Measurements from ENCODE around the gene POLR3GL. TPM values are rescaled to one million over a fixed set of nuclear protein-coding genes. Genes with fewer than 3 reads are reported as not detected.
A peak's percentile ranks its signal among the peaks of the same experiment; 100 is the strongest.
"Not testable (repeated sequence)": the region's sequence is repeated elsewhere in the genome, so short reads cannot be mapped to it uniquely, and the experiment has no call there.

POLR3GL gene, protein sequence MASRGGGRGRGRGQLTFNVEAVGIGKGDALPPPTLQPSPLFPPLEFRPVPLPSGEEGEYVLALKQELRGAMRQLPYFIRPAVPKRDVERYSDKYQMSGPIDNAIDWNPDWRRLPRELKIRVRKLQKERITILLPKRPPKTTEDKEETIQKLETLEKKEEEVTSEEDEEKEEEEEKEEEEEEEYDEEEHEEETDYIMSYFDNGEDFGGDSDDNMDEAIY
- total RNA-seq (2014; rRNA removed; shearing (Covaris generic)), result 21.0 and 24.0 TPM in 2 replicates

DNA sequence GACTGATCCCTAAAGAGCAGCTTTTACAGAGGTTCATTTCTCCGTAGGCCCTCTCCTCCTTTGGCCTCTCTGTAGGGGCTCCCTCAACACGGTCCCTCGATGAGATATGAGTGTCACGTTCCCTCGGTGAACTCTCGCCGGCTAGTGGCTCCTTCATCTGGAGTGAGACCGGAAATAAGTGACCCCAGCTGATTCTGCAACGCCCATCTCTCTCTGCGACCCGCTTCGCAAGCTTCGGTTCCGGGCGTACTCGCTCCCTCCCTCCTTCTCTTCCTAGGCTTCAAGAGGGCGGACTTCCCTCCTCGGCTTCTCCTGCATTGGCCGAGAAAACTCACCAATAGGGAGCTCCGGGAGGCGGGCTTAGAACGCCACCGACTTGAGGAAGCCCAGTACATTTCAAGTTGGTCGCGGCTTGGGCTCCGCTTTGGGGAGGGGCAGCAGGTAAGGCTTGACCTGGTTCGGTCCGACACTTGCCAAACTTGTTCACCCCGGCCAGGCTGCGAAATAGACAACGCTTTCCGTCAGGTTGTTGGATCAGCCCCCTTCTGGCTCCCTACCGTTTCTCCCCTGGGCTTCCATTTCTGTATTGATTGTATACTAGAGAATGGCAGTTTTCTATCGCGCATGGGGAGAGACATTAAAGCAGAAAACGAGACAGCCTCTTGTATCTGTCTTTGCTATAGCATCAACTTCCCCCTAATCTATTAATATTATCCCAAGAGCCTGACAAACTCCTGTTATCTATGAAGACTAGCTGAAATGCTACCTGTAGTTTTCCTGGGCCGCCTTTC is at the start of gene POLR3GL, which contains the start of gene ANKRD34A:
TSS of gene POLR3GL (plus strand) at position 363 of the 791 bp plus-strand sequence. CDS start 10,176 bp downstream, outside the sequence.
TSS of gene ANKRD34A (minus strand) at position 248 of the 791 bp plus-strand sequence. CDS start 2,816 bp downstream, outside the sequence.
- DNase-seq (ENCODE audit: low spot score), result peak; percentile 96

DNA sequence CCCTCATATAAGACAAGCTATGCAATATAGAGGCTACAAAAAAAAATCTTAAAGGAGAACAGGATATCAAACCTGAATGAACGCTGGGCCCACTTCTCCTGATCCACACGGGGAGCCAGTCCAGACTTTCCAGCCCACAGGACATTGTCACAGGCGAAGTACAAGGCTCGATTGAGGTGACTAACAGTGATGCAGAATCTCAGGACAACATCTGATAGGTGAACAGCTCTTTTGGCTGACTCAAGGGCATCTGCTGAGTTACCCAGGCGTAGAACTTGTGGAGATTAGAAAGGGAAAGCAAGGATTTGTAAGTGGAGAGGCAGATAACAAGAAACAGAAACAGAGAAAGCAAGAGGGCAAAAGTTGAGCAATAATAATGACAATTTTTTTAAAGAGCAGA is 47.7 kb upstream of the POLR3GL start:
- no peak for DNase-seq (ENCODE audit: low spot score)

DNA sequence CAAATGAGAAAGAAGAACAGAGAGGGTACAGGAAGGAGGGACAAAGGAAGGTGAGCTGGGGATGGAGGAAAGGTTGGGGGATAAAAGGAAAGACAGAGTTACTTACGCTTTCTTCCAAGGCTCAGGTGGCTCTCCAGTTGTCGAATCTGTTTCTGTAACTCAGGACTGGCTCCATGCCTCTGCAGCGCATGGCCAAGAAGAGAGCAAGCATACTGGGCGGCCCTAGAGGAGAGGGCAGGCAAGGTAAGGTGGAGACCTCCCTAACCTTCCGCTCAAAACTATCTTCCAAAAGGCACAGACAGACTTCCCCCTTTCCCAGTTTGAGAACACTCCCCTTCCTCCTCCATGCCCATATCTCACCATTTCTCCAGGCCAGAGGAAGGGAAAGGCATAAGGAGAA is 46.9 kb upstream of the POLR3GL start:
- DNase-seq (ENCODE audit: low spot score), result no peak

DNA sequence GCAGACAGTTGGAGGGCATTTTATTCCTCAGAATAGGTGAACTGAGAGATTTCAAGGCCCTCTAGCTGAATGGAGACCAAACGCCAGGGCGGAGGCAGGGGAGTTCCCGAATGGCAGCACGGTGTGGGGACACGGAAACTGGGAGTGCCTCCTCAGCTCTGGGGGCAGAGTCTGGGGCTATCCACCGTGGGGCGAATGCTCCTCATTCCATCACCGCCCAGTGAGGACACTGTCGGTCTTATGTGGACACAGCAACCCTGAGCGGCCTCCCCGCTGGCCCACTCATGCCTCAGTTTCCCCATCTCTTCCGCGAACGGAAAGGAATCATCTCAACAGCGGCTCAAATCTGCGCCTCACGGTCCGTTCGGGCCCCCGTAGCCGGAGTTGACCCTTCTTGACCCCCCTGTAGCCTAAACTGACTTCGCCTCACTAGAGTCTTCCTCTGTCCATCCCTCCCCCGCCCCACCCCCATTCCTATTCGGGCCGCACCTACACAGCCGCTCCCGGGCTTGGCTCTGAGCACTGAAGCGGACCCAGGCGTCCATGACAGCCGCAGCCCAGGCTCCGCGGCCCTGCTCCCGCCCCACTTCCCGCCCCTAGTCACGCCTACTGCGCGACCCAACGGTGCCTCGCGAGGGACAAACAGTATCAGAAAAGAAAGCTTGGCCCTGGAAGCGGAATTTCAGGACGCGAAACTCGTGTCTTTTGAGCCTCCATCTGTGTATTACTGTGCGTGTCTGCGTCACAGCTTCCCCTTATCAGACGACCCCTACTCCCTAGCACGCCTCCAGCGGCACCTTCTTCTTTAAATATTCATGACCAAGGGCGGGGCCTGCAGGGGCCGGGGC is 46.1 kb upstream of the POLR3GL start, which contains the start of gene PEX11B:
TSS of gene PEX11B (minus strand) at position 574 of the 848 bp plus-strand sequence. CDS start at position 545, 29 bp downstream.
- DNase-seq (ENCODE audit: low spot score), result peak; percentile 81

DNA sequence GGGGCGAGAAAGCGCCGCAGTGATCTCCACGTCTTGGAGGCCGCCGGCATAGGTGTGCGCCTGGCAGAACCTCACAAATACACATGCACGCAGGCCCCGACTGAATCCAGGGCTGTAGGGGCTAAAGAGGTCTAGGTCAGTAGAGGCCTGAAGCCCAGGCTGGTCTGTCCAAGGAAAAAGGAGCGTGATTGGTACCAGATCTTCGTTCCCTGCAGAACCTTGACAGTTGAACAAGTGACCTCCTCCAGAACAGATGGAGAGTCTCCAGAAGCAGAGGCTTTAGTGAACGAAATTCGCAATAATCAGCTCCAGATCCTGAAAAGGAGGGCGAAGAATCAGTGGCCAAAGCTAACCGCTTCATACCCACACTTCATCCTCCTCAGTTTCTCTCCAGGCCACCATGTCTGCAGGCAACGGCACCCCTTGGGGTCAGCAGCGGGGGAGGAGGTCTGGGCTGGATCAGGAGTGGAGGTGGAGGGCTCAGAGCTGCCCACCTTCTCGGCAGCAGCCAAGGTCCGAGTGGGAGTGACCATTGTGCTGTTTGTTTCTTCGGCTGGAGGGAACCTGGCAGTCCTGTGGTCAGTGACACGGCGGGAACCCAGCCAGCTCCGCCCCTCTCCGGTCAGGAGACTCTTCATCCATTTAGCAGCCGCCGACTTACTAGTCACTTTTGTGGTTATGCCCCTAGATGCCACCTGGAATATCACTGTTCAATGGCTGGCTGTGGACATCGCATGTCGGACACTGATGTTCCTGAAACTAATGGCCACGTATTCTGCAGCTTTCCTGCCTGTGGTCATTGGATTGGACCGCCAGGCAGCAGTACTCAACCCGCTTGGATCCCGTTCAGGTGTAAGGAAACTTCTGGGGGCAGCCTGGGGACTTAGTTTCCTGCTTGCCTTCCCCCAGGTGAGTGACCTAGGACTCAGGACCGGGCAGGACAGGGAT is 45.2 kb upstream of the POLR3GL start:
- DNase-seq (ENCODE audit: low spot score), result peak; percentile 90

DNA sequence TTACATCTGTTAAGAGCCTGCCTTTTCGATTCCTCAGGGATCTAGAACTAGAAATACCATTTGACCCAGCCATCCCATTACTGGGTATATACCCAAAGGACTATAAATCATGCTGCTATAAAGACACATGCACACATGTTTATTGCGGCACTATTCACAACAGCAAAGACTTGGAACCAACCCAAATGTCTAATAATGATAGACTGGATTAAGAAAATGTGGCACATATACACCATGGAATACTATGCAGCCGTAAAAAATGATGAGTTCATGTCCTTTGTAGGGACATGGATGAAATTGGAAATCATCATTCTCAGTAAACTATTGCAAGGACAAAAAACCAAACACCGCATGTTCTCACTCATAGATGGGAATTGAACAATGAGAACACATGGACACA is 44.2 kb upstream of the POLR3GL start:
- DNase-seq (ENCODE audit: low spot score), result not testable (repeated sequence)

DNA sequence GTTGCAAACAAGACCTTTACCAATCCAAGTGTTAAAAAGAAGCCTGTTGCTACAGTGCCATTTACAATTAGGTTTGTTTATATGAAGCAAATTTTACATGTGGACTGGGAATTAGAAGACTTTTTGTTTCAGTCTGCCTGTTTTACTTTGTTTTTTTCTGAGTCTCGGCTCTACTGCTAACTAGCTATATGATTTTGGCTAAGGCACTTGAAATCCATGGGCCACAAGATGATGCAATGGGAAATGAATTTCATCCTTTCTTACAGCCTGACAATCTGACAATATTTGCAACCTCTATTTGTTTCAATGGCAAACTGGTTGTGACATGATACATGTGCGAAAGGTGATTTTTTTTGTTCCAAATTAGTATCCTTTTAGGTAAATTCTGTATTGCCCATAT is 42.2 kb upstream of the POLR3GL start:
- no peak for DNase-seq (ENCODE audit: low spot score)

DNA sequence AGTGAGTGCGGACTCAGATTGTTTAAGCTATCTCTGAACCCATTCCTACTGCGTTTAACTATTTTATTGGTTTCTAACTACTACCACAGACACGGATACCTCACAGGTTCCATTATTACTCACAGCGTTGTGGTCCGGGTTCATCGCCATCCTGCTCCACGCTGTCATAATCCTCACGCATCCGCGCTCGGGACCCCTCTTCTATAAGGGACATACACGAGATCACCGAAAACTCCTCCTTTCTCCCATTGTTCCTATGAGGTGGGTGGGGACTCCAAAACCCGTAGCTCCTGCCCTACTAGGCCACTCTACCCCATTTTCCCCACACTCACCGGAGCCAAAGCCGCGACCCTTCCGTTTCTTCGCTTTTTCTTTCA is 37.8 kb upstream of the POLR3GL start:
- no peak for DNase-seq (ENCODE audit: low spot score)

DNA sequence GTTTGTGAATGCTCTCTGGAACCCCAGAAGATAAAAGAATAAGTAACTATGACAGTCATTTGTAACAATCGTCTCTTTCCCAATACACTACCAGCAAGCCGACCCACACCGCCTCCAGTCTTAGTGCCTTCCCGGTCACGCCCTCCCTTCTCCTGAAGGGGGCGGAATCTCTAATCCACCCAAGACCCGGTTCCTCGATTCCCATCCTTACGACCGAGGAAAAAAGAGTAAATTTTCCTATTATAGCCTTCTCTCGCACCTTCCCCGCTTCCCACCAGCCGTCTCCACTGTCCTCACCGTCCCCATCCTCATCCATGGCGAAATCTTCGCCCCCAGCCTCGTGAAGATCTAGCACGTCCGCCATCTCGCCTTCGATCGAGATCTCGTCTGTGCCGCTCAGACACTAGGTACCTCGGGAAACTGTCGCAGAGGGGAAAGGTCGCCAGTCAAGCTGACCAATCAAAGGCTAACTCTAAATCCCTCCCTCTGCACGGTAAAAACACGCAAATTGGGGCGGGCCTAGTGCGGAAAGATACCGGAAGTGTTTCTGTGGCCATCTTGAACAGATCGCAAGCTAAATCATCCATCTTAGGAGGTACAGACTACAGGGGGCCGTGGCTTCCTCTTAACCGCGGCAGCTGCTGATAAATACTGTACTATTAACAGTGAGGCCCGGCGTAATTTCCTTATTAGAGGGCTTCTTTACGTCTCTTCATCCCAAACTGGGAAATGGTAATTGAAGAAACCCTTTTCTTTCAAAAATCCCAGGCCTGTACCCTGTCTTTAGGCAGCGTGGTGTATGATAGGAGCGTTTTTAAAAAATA is 37.2 kb upstream of the POLR3GL start, which contains the start of gene RBM8A:
TSS of gene RBM8A (minus strand) at position 422 of the 824 bp plus-strand sequence. CDS start at position 364, 58 bp downstream.
- peak; percentile 100 for DNase-seq (ENCODE audit: low spot score)

DNA sequence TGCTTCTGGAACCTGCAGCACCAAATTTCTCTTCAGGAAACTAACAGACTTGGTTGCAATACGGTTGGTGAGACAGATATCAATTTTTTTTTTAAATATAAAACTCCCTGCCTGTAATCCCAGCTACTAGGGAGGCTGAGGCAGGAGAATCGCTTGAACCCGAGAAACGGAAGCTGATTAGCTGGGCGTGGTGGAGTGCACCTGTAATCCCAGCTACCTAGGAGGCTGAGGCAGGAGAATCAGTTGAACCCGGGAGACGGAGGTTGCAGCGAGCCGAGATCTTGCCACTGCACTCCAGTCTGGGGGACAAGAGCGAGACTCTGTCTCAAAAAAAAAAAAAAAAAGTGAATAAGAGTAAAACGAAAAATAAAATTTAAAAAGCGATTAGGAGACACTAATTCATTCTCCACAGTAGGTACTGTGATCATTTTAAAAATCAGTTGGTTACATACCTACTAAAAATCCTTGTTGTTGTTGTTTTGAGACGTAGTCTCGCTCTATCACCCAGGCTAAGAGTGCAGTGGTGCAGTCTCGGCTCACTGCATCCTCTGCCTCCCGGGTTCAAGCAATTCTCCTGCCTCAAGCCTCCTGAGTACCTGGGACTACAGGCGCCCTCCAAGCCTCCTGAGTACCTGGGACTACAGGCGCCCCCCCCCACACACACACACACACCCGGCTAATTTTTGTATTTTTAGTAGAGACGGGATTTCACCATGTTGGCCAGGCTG is 36.4 kb upstream of the POLR3GL start:
- DNase-seq (ENCODE audit: low spot score), result peak; percentile 14

DNA sequence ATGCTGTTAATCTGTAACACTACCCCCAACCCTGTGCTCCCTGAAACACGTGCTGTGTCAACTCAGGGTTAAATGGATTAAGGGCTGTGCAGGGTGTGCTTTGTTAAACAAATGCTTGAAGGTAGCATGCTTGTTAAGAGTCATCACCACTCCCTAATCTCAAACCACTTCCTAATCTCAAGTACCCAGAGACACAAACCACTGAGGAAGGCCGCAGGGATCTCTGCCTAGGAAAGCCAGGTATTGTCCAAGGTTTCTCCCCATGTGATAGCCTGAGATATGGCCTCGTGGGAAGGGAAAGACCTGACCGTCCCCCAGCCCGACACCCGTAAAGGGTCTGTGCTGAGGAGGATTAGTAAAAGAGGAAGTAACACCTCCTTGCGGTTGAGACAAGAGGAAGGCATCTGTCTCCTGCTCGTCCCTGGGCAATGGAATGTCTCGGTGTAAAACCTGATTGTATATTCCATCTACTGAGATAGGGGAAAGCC is 31.9 kb upstream of the POLR3GL start:
- not testable (repeated sequence) for DNase-seq (ENCODE audit: low spot score)

DNA sequence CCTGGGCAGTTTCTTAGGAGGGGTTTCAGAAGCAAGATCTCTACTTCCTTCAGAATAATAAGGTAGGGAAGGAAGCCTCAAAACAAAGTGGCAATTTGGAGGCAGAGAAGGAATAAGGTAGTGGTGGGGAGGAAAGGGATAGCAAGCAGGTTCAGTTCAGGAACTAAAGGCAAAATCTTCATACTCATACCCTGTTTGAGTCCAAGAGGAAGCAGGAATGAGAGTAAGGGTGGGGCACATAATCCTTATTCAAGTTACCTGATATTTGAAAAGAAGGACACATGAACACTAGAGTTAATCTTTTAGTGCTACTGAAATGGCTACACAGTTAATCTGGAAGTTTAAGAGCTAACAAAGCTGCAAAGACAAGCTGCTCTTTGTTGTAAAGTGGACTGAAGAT is 28.8 kb upstream of the POLR3GL start:
- no peak for DNase-seq (ENCODE audit: low spot score)

DNA sequence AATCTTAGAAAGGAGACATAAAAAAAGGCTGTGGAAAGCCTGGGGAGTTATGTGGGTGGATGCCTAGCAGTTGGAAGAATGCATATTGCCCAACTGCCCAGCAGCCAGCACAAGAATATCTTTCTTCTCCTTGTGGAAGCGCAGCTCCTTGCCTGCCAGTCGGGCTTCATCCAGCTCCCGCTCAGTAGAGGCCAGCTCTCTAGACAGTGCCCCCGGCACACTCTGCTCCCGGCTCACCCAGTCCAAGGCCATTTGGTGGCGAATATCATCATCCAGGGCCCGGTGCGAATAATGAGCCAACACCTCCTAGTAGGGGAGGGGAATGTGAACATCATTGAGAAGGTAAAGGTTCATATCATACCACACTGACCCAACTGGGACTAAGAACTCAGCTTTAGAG is 28.2 kb upstream of the POLR3GL start:
- DNase-seq (ENCODE audit: low spot score), result no peak

DNA sequence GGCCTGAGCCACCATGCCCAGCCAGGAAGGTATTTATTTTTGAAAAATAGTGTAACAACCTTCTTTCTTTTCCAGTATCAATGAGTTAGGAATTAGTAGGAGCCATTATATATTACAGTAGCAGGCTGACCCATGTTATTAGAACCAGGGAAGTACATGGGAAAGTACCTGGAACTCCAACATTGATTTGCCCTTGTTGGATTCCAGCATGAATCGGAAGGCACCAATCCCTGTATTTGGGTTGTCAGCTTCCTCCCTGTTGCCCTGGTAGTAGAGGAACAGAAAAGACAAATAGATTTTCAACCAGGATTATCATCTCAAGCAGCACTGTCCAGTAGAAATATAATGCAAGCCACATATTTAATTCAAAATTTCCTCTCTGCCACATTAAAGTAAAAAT is 27.1 kb upstream of the POLR3GL start:
- DNase-seq (ENCODE audit: low spot score), result no peak

DNA sequence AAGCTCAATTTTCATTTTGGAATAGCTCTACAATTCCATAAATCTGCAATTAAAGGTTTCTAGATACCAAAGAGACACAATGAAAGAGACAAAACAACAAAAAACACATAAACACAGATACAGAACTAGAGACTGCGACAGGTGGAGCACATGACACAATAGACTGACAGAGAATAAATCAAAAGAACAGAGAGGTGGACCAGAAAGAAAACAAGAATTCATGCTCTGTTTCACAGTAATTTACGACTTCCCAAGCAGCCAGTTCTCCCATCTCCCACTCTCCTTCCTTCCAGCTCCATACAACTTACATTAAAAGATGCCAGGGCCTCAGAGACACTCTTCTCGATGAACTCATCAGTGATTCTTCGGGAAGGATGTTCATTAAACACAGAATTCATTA is 22.1 kb upstream of the POLR3GL start:
- no peak for DNase-seq (ENCODE audit: low spot score)

DNA sequence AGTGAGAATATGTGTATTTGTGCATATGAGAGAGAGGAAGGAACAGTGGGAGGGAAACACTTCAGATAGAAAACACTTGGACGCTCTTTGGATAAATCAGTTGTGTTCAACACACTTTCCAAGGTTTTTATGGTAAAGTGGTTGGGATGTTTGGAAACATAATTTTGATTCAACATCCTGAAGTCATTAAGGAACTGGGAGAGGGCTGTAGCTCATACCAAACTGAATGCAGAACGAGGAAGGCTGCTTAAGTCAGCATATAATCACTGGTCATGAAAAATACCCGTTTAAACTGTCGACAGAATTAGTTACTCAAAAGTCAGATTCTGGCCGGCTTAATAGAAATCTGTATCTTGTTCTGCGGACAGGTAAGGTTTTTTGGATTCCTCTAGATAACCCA is 21.6 kb upstream of the POLR3GL start:
- no peak for DNase-seq (ENCODE audit: low spot score)

DNA sequence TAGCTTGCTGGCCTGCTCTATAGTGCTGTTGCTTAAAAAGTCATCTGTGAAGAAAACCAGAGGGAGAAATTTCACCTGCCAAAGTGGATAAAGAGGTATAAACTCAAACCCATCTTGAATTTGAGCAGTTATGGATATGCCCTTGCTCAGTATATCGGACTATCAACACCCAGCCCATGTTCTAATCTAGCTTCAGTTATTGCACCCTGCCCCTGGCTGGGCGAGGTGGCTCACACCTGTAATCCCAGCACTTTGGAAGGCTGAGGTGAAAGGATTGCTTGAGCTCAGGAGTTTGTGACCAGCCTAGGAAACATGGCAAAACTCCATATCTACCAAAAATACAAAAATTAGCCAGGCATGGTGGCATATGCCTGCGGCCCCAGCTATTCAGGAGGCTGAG is 20.0 kb upstream of the POLR3GL start:
- DNase-seq (ENCODE audit: low spot score), result no peak

DNA sequence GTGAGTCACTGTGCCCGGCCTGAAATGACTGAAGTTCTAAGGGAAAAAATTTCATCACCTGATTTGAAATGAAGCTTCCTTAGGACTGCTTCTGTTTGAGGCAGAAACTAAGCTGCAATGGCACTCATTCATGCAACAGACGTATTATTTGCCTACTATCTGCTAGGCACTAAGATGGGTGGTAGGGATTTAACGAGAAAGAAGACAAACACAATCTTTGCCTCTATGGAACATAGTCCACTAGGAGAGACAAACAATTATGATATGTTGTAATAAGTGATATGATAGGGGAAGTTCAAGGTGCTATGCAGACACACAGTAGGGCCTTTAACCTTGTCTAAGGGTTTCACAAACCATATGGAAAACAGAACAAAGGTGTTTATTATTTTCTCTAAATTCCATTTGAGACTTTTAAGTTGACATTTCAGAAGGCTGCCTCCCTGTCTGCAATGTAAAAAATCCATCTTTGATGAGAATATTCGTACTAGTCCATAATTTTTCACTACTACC is 18.0 kb upstream of the POLR3GL start:
- DNase-seq (ENCODE audit: low spot score), result no peak

DNA sequence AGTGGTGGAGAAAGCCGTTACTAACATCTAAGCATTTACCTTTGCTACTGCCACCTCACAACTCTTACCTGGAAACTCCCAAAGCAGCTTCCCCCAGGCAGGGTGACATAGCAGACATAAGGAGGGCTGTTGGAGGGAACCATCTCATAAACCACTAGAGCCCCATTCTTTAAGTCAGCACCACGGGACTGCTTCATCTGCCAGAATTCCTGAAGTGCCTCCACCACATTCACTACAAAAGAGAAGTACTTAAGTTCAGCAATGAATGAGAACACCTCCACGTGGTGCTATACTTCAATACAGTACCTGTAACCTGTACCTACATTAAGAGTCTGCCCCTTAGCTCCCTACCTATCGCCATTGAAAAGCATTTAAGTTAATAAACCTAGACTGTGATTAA is 16.9 kb upstream of the POLR3GL start:
- no peak for DNase-seq (ENCODE audit: low spot score)
